Keratinocyte (primary cell): ENCODE measurements around the gene SERPINE1. TPM values are rescaled to one million over a fixed set of nuclear protein-coding genes. Genes with fewer than 3 reads are reported as not detected.

Experiments used
- DNase-seq: peaks from one replicate; pipeline ENCODE4 v3.0.0-alpha.2; 2011; ENCODE audit warnings: low read depth, missing footprints, low spot score
- FAIRE-seq: peaks from 2 replicates; lab custom pipeline; 2011; peaks lifted over from hg19 to GRCh38; lab: Jason Lieb, UNC
- H2AFZ ChIP-seq: 2 replicates; pipeline ENCODE4 v1.6.0; 2012; ENCODE audit warnings: low read length, control low read depth, inconsistent platforms; ENCODE audit not compliant: control insufficient read depth
- H3K27ac ChIP-seq: 2 replicates; pipeline ENCODE4 v1.5.1; 2011; ENCODE audit warnings: low read length; ENCODE audit not compliant: control insufficient read depth, insufficient read depth
- H3K27me3 ChIP-seq: 3 replicates; pipeline ENCODE4 v1.6.0; 2011; ENCODE audit warnings: low read length; ENCODE audit not compliant: control insufficient read depth, insufficient read depth; ENCODE audit errors: extremely low read depth
- H3K36me3 ChIP-seq, 2 experiments: 2 replicates in 1 of 2; 3 replicates in 1 of 2; pipeline ENCODE4 v1.5.1; 2011; ENCODE audit warnings: low read length in 2 of 2, mild to moderate bottlenecking in 1 of 2; ENCODE audit not compliant: control insufficient read depth in 2 of 2, insufficient read depth in 2 of 2; ENCODE audit errors: extremely low read depth in 1 of 2
- H3K4me1 ChIP-seq: 3 replicates; pipeline ENCODE4 v1.5.1; 2011; ENCODE audit warnings: low read length; ENCODE audit not compliant: control insufficient read depth, insufficient read depth; ENCODE audit errors: extremely low read depth
- H3K4me2 ChIP-seq: 3 replicates; pipeline ENCODE4 v1.6.0; 2011; ENCODE audit warnings: low read depth, low read length; ENCODE audit not compliant: control insufficient read depth, insufficient read depth; ENCODE audit errors: extremely low read depth
- H3K4me3 ChIP-seq, 3 experiments: fragments of 200-600 bp in 1 of 3; sonication (generic) in 1 of 3; 2 replicates in 2 of 3; 3 replicates in 1 of 3; pipeline ENCODE4 v1.5.1; 2011 to 2016; ENCODE audit warnings: low read length in 3 of 3, mild to moderate bottlenecking in 3 of 3, control low read depth in 2 of 3, inconsistent platforms in 1 of 3, low read depth in 1 of 3, mixed read lengths in 1 of 3, mixed run types in 1 of 3, moderate library complexity in 1 of 3; ENCODE audit not compliant: control insufficient read depth in 2 of 3, insufficient read depth in 2 of 3; ENCODE audit errors: extremely low read depth in 1 of 3
- H3K79me2 ChIP-seq: 2 replicates; pipeline ENCODE4 v1.6.0; 2012; ENCODE audit warnings: low read length; ENCODE audit not compliant: control insufficient read depth, insufficient read depth
- H3K9ac ChIP-seq: 3 replicates; pipeline ENCODE4 v1.6.0; 2011; ENCODE audit warnings: low read length; ENCODE audit not compliant: control insufficient read depth, insufficient read depth; ENCODE audit errors: extremely low read depth
- H3K9me1 ChIP-seq: 3 replicates; pipeline ENCODE4 v1.6.0; 2011; ENCODE audit warnings: low read length; ENCODE audit not compliant: control insufficient read depth, insufficient read depth; ENCODE audit errors: extremely low read depth
- H3K9me3 ChIP-seq: 2 replicates; pipeline ENCODE4 v1.5.1; 2012; ENCODE audit warnings: low read depth, low read length; ENCODE audit not compliant: control insufficient read depth
- H4K20me1 ChIP-seq: 3 replicates; pipeline ENCODE4 v1.6.0; 2011; ENCODE audit warnings: low read length; ENCODE audit not compliant: control insufficient read depth, insufficient read depth; ENCODE audit errors: extremely low read depth
- EZH2 ChIP-seq: IDR thresholded peaks from one replicate; pipeline ENCODE4 v1.6.1; 2012; ENCODE audit warnings: inconsistent platforms, mild to moderate bottlenecking, low read length, moderate library complexity
- dilution Hi-C: fragments of 300-500 bp; cut with MboI; formaldehyde crosslinking; loops from one replicate; pipeline ENCODE4 v1.7.0; 2020; ENCODE audit warnings: low sequenced_read_pairs; ENCODE audit not compliant: extremely low pct_ligation_motif_present
- polyA plus RNA-seq, 5 experiments: library from polyadenylated mRNA; depleted of rRNA in 3 of 5; stranded (reverse) in 3 of 5; stranded (forward) in 1 of 5; unstranded in 1 of 5; fragments of >200 nt; gene quantifications; 1 replicate in 1 of 5; 2 replicates in 3 of 5; 3 replicates in 1 of 5; pipeline versions ENCODE4 v1.2.1 to v1.2.3, GENCODE V29; 2011 to 2012; ENCODE audit warnings: missing spikeins in 2 of 5, low read depth in 1 of 5, low replicate concordance in 1 of 5
- TF ChIP-seq, protein P1 (sequence below), 3 experiments: IDR thresholded peaks in 1 of 3; conservative IDR thresholded peaks in 1 of 3; optimal IDR thresholded peaks in 1 of 3; 2 replicates in 2 of 3; 3 replicates in 1 of 3; pipeline versions ENCODE3 to v1.5.1; 2011; ENCODE audit warnings: low read length in 3 of 3, mild to moderate bottlenecking in 3 of 3, moderate library complexity in 2 of 3, control low read depth in 1 of 3, inconsistent platforms in 1 of 3; ENCODE audit not compliant: insufficient read depth in 2 of 3; ENCODE audit errors: extremely low read depth in 1 of 3

The SERPINE1 gene
- polyA plus RNA-seq, 1 donor (not counting 4 experiments of a cell fraction or from before 2014, with no cell fraction given) = 522 TPM

DNA sequence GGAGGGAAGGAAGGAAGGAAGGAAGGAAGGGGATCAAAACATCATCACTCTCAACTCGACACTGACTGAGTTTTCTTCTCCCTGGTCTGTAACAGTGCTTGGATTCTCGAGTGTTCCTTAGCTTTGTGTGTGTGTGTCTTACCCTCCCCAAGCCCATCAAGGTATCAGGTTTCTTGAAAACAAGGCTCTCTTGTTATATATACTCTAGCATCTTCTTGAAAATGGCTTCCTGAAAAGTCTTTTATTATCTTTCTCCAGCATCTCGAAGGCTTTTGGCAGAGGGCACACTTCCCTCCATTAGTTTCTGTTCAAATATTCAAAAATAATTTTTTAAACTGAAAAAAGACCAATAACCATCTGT is 13.4 kb downstream of the SERPINE1 start:
- FAIRE-seq = no peak
- H3K4me3 ChIP-seq = no peak overlapping the region
- no peaks in the 10 kb centered on the region for H3K9me1 ChIP-seq
- dilution Hi-C loops = no loop called here
- H3K79me2 ChIP-seq = no peaks in the 10 kb centered on the region
- no peaks in the 10 kb centered on the region for H3K9me3 ChIP-seq
- H4K20me1 ChIP-seq = no peaks in the 10 kb centered on the region
- peak overlapping the region; percentile 63 for H3K9ac ChIP-seq
- no peaks in the 10 kb centered on the region for H3K27me3 ChIP-seq
- DNase-seq = no peak
- H2AFZ ChIP-seq = no peak overlapping the region
- H3K27ac ChIP-seq = peak overlapping the region; percentile 93
- no peak overlapping the region for H3K4me2 ChIP-seq
- TF ChIP-seq, protein P1, sequence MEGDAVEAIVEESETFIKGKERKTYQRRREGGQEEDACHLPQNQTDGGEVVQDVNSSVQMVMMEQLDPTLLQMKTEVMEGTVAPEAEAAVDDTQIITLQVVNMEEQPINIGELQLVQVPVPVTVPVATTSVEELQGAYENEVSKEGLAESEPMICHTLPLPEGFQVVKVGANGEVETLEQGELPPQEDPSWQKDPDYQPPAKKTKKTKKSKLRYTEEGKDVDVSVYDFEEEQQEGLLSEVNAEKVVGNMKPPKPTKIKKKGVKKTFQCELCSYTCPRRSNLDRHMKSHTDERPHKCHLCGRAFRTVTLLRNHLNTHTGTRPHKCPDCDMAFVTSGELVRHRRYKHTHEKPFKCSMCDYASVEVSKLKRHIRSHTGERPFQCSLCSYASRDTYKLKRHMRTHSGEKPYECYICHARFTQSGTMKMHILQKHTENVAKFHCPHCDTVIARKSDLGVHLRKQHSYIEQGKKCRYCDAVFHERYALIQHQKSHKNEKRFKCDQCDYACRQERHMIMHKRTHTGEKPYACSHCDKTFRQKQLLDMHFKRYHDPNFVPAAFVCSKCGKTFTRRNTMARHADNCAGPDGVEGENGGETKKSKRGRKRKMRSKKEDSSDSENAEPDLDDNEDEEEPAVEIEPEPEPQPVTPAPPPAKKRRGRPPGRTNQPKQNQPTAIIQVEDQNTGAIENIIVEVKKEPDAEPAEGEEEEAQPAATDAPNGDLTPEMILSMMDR (optimal IDR thresholded peaks at IDR 0.05 in 1 of 3, IDR thresholded peaks at IDR 0.05 in 1 of 3, conservative IDR thresholded peaks at IDR 0.05 in 1 of 3; ENCODE audit: extremely low read depth in 1 of 3, insufficient read depth in 2 of 3, low read length in 3 of 3) = no peak
- no peak for TF ChIP-seq EZH2
- H3K36me3 ChIP-seq = peaks cover 12 to 16% of the 10 kb centered on the region in 2 experiments
- H3K4me1 ChIP-seq = peaks cover 40% of the 10 kb centered on the region

DNA sequence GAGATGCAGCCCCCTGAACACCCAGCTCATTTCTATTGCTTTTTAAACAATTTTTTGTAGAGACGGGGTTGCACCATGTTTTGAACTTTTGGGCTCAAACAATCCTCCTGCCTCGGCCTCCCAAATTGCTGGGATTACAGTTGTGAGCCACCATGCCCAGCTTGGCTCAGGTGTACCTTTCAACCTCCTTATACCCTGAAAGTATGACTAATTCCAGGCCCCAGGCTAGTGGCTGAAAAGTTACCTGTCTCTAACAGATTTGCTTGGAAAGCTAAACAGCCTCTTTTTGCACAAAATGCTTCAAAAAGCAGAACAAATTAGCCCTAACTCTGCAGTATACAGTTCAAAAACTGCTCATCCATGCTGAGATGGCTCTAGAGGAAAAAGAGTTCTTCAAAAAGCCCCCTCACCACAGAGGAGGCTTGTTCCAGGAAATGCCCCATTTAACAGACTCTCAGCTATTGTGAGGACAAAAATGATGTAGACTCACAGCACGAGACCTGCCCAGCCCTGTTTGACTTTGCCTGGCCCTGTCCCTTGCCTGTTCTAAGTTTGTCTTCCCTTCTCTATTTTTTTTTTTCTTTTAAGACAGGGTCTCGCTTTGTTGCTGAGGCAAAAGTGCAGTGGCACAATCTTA is 14.0 kb downstream of the SERPINE1 start:
- dilution Hi-C loops = no loop called here
- peaks cover 38% of the 10 kb centered on the region for H3K4me1 ChIP-seq
- H2AFZ ChIP-seq = peak overlapping the region; percentile 56
- no peaks in the 10 kb centered on the region for H3K27me3 ChIP-seq
- FAIRE-seq (no peak), DNase-seq (no peak)
- H3K79me2 ChIP-seq = no peaks in the 10 kb centered on the region
- peaks cover 7 to 12% of the 10 kb centered on the region in 2 experiments for H3K36me3 ChIP-seq
- no peaks in the 10 kb centered on the region for H3K9me1 ChIP-seq
- H3K4me3 ChIP-seq = peak overlapping the region in 1 of 3 experiments; percentile 43
- H3K27ac ChIP-seq = peak overlapping the region; percentile 93
- H3K4me2 ChIP-seq = peak overlapping the region; percentile 87
- TF ChIP-seq, protein P1 (optimal IDR thresholded peaks at IDR 0.05 in 1 of 3, IDR thresholded peaks at IDR 0.05 in 1 of 3, conservative IDR thresholded peaks at IDR 0.05 in 1 of 3; ENCODE audit: extremely low read depth in 1 of 3, insufficient read depth in 2 of 3, low read length in 3 of 3) = no peak
- no peak for TF ChIP-seq EZH2
- H3K9me3 ChIP-seq = no peaks in the 10 kb centered on the region
- H4K20me1 ChIP-seq = no peaks in the 10 kb centered on the region
- H3K9ac ChIP-seq = peak overlapping the region; percentile 63
